B cell (primary cell): ENCODE results near the gene DSG3.

Experiments
- CTCF ChIP-seq: fragments of 200-600 bp; IDR thresholded peaks from one replicate; pipeline ENCODE4 v1.8.0; 2022; ENCODE audit warnings: antibody characterized with exemption, mild to moderate bottlenecking
- EZH2 ChIP-seq: IDR thresholded peaks from 2 replicates; pipeline ENCODE4 v1.6.1; 2012; ENCODE audit warnings: borderline replicate concordance, low read depth, mild to moderate bottlenecking, moderate library complexity, low read length; ENCODE audit not compliant: insufficient read depth, poor library complexity, severe bottlenecking

GRCh38 chr18:31436825-31437224, 10.7 kb upstream of the DSG3 start:
- TF ChIP-seq CTCF (no peak), EZH2 (no peak)
